Sigmoid colon (tissue), 7 donors: ENCODE results near the gene FCMR. TPM values are rescaled to one million over a fixed set of nuclear protein-coding genes. Genes with fewer than 3 reads are reported as not detected.

Experiments used
- DNase-seq: peaks from one replicate; pipeline ENCODE4 v3.0.0-alpha.2; 2019
- H3K27ac ChIP-seq, 4 donors: fragments of 200-600 bp; sonication (generic); one replicate each; pipeline ENCODE4 v1.5.1; 2016 to 2019; ENCODE audit warnings: mild to moderate bottlenecking in 1 of 4
- H3K27me3 ChIP-seq, 3 donors: fragments of 200-600 bp; sonication (generic); one replicate each; pipeline ENCODE4 v1.5.1; 2019; ENCODE audit warnings: mild to moderate bottlenecking in 1 of 3
- H3K36me3 ChIP-seq, 4 donors: fragments of 200-600 bp; sonication (generic); one replicate each; pipeline ENCODE4 v1.5.1; 2016 to 2019
- H3K4me1 ChIP-seq, 4 donors: fragments of 200-600 bp; sonication (generic); one replicate each; pipeline ENCODE4 v1.5.1; 2017 to 2019
- H3K4me3 ChIP-seq, 4 donors: fragments of 200-600 bp; sonication (generic); one replicate each; pipeline ENCODE4 v1.5.1; 2017 to 2019; ENCODE audit warnings: mild to moderate bottlenecking in 2 of 4, moderate library complexity in 1 of 4
- H3K9me3 ChIP-seq, 4 donors: fragments of 200-600 bp in 3 of 4; sonication (generic) in 3 of 4; one replicate each; pipeline versions ENCODE4 v1.5.1 to v1.6.1; 2013 to 2019
- EP300 ChIP-seq, 4 donors: sonication (generic); formaldehyde crosslinking; IDR thresholded peaks; one replicate each; pipeline ENCODE4 v1.6.1; 2017; ENCODE audit warnings: antibody characterized with exemption in 4 of 4
- POLR2A ChIP-seq, 2 donors: fragments of 450-650 bp; IDR thresholded peaks; one replicate each; pipeline ENCODE4 v1.6.1; 2016; ENCODE audit warnings: antibody characterized with exemption in 2 of 2, mild to moderate bottlenecking in 2 of 2, moderate library complexity in 2 of 2
- POLR2AphosphoS5 ChIP-seq, 4 donors: sonication (generic); formaldehyde crosslinking; IDR thresholded peaks; one replicate each; pipeline ENCODE4 v1.6.1; 2017; ENCODE audit warnings: antibody characterized with exemption in 4 of 4
- WGBS, 2 donors: extraction: QIAGEN DNeasy Blood & Tissue Kit; methylation state at CpG; one replicate each; pipeline ENCODE4 v1.1.7; 2013; 5-methylcytosine and 5-hydroxymethylcytosine counted together
- intact Hi-C: fragments of 100-400 bp; cut with DNase I; formaldehyde crosslinking; loops from one replicate; pipeline ENCODE4 v1.15.1; 2023
- polyA plus RNA-seq, 3 donors: library from polyadenylated mRNA; stranded (reverse); fragments of 200-250 nt; gene quantifications; one replicate each; pipeline ENCODE4 v1.2.3, GENCODE V29; 2013
- total RNA-seq, 4 donors: library from RNA; depleted of rRNA; stranded (reverse); fragments of >200 nt; gene quantifications; one replicate each; pipeline ENCODE4 v1.1.0, GENCODE V29; 2016
- TF ChIP-seq, protein P1 (sequence below), 4 experiments: fragments of 450-650 bp in 3 of 4; fragments of 200-600 bp in 1 of 4; IDR thresholded peaks; one replicate each; pipeline ENCODE4 v1.5.1; 2016 to 2019; ENCODE audit warnings: antibody characterized with exemption in 4 of 4, mild to moderate bottlenecking in 3 of 4, moderate library complexity in 2 of 4
- donor health status: healthy with polysubstance abuse.
- donor health status: Bipolar disorder and iron deficiency.
- donor health status: healthy.

The FCMR gene
- total and polyA plus RNA-seq, 7 donors = 0.49 to 111 (median 1.6) TPM; not detected in 1

DNA sequence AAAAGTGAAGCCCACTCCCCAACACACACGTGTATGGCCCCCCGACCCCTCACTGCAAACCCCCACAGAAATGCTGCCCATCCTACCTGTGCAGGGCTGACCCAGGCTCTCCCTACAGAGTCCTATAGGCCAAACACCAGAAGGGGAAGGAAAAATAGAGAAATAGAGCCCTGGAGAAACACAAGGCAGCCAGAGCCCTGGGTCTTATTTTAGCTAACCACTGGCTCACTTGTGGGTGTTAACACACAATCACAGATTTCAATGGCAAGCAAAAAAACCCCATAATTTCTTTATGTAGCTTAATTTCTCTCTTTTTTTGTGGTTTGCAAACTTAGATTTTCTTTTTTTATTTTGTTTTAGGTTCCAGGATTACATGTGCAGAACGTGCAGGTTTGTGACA, 25.5 kb upstream of the FCMR start:
- WGBS, 2 donors = 22 to 76% methylated on average over 3 of the region's 3 CpGs
- H3K27me3 ChIP-seq = peaks cover 0 to 11% (median 0%) of the 10 kb centered on the region in 3 donors
- H3K36me3 ChIP-seq = no peaks in the 10 kb centered on the region
- no peak for TF ChIP-seq POLR2A (IDR thresholded peaks at IDR 0.05)
- no peak for TF ChIP-seq POLR2AphosphoS5 (IDR thresholded peaks at IDR 0.05)
- TF ChIP-seq EP300 (IDR thresholded peaks at IDR 0.05) = no peak
- no peak overlapping the region for H3K4me3 ChIP-seq
- no peak for DNase-seq
- H3K27ac ChIP-seq = no peak overlapping the region
- H3K4me1 ChIP-seq = no peaks in the 10 kb centered on the region
- no peaks in the 10 kb centered on the region for H3K9me3 ChIP-seq
- intact Hi-C loops = no loop called here

DNA sequence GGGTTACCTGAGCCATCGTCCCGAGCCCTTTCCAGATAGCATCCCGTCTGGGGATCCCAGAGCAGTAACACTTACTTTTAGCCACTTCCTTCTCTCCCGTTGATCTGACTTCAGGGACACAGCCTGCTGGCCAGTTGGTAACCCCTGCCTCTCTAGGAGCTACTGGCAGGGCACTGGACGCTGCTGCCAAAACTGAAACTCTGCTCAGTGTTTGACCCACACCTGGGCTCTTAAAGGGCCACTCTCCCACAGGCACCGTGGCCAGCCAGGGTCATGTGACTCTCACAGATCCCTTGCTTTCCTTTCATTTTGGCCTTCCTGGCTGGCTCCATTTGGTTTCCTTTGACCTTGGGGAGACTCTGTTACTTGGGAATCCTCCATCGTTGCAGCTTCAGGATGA, 24.5 kb upstream of the FCMR start, which contains the start of gene PIGR:
Gene PIGR (minus strand): TSS at position 206 of the 400 bp plus-strand sequence. CDS start 5,935 bp downstream, outside the sequence.
- peak in 1 of 4 donors; percentile 32 for TF ChIP-seq POLR2AphosphoS5 (IDR thresholded peaks at IDR 0.05)
- no peak for TF ChIP-seq EP300 (IDR thresholded peaks at IDR 0.05)
- TF ChIP-seq, protein P1, sequence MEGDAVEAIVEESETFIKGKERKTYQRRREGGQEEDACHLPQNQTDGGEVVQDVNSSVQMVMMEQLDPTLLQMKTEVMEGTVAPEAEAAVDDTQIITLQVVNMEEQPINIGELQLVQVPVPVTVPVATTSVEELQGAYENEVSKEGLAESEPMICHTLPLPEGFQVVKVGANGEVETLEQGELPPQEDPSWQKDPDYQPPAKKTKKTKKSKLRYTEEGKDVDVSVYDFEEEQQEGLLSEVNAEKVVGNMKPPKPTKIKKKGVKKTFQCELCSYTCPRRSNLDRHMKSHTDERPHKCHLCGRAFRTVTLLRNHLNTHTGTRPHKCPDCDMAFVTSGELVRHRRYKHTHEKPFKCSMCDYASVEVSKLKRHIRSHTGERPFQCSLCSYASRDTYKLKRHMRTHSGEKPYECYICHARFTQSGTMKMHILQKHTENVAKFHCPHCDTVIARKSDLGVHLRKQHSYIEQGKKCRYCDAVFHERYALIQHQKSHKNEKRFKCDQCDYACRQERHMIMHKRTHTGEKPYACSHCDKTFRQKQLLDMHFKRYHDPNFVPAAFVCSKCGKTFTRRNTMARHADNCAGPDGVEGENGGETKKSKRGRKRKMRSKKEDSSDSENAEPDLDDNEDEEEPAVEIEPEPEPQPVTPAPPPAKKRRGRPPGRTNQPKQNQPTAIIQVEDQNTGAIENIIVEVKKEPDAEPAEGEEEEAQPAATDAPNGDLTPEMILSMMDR (IDR thresholded peaks at IDR 0.05) = no peak
- peak in 1 of 2 donors; percentile 73 for TF ChIP-seq POLR2A (IDR thresholded peaks at IDR 0.05)
- 10 to 68% methylated on average over 7 of the region's 7 CpGs for WGBS, 2 donors
- DNase-seq = no peak
- no peaks in the 10 kb centered on the region for H3K4me1 ChIP-seq
- no peaks in the 10 kb centered on the region for H3K36me3 ChIP-seq
- intact Hi-C loops = no loop called here
- peaks cover 0 to 11% (median 0%) of the 10 kb centered on the region in 3 donors for H3K27me3 ChIP-seq
- peak within 1 kb of the TSS in 1 of 4 donors; percentile 8 for H3K27ac ChIP-seq
- no peak within 1 kb of the TSS for H3K4me3 ChIP-seq
- no peaks in the 10 kb centered on the region for H3K9me3 ChIP-seq

DNA sequence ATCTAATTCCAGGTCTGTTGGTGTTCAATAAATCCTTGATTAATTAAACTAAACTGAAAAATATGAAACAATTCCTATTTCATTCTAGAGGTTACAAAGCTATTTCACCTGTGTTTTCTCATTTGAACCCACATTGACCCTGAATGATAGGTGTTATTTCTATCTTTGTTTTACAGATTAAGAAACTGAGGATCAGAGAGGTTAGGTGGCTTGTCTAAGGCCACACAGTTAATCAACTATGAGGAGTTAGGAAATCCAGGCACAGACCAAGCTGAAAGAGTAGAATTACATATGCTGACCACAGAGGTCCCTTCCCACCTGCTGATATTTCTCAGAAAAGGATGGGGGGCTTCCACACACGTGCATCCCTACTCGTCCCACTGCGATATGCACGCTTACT, 24.0 kb upstream of the FCMR start:
- intact Hi-C loops = no loop called here
- Histone ChIP-seq H3K9me3 (no peaks in the 10 kb centered on the region), H3K36me3 (no peaks in the 10 kb centered on the region), H3K27ac (peak overlapping the region in 1 of 4 donors; percentile 8), H3K27me3 (peaks cover 0 to 11% (median 0%) of the 10 kb centered on the region in 3 donors), H3K4me3 (no peak overlapping the region), H3K4me1 (no peaks in the 10 kb centered on the region)
- DNase-seq = no peak
- TF ChIP-seq, protein P1 (IDR thresholded peaks at IDR 0.05) = no peak
- TF ChIP-seq POLR2A (IDR thresholded peaks at IDR 0.05) (no peak), EP300 (IDR thresholded peaks at IDR 0.05) (no peak), POLR2AphosphoS5 (IDR thresholded peaks at IDR 0.05) (no peak)
- WGBS, 2 donors = 15 to 69% methylated on average over 4 of the region's 4 CpGs

DNA sequence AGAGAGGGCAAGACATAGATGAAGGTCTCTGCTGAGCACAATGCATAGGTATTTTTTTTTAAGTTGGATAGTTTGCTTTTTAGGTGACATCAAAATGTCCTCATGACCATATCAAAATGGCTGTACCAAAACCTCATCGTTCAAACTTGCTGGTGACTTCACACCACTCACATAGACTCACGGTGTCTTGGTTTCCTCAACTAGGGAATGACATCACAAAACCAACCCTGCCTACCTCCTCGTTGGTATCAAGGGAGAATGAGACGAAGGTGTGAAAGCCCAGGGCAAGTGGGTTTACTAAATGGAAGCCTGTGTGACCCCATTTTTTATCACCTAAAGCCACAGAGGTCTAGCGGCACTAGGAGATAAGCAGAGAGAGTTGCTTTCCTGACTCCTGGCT, 23.0 kb upstream of the FCMR start:
- no peaks in the 10 kb centered on the region for H3K36me3 ChIP-seq
- intact Hi-C loops = no loop called here

DNA sequence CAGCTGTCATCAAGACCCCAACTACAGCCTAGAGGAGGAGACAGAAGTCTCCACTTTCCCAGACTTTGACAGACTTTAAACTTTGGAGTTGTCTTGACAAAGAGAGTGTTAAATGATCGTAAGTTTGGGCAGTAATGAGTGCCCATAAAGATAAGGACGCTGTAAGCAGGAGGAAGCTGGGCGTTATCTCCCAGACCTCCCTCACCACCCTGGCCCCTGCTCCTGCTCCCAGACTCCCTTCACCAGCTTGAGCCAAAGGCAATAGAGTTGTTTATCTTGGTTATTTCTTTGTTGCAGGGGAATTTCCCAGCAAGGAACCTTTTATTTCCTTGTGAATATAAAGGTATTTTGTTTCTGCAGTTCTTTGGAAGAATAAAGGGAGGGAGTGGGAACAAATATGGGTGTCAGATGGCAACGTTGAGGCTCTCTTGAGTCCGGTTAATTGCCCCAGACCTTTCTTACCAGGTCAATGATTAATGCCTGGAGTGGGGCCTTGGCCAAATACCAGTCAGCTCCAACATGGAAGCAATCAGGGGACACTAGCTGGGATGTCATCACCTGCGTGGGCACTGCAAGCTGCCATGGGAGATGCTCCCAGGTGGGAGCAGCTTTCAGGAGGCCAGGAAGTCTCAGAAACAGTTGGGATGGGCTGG, 20.2 kb upstream of the FCMR start:
- no peaks in the 10 kb centered on the region for H3K36me3 ChIP-seq
- intact Hi-C loops = no loop called here
- no peak overlapping the region for H3K4me3 ChIP-seq
- WGBS, 2 donors = 9 to 51% methylated on average over 6 of the region's 6 CpGs
- no peaks in the 10 kb centered on the region for H3K9me3 ChIP-seq
- peaks cover 0 to 11% (median 0%) of the 10 kb centered on the region in 3 donors for H3K27me3 ChIP-seq
- H3K27ac ChIP-seq = no peak overlapping the region
- no peaks in the 10 kb centered on the region for H3K4me1 ChIP-seq
- no peak for DNase-seq
- TF ChIP-seq EP300 (IDR thresholded peaks at IDR 0.05) (no peak), POLR2AphosphoS5 (IDR thresholded peaks at IDR 0.05) (no peak), POLR2A (IDR thresholded peaks at IDR 0.05) (no peak)
- TF ChIP-seq, protein P1 (IDR thresholded peaks at IDR 0.05) = no peak

More for the DNA sequence above, 23.0 kb upstream of the FCMR start:
- H3K4me3 ChIP-seq = no peak overlapping the region
- WGBS, 2 donors = 16 to 58% methylated on average over 5 of the region's 5 CpGs
- H3K27ac ChIP-seq = no peak overlapping the region
- no peaks in the 10 kb centered on the region for H3K4me1 ChIP-seq
- no peak for DNase-seq
- TF ChIP-seq POLR2A (IDR thresholded peaks at IDR 0.05) (no peak), POLR2AphosphoS5 (IDR thresholded peaks at IDR 0.05) (no peak), EP300 (IDR thresholded peaks at IDR 0.05) (no peak)
- TF ChIP-seq, protein P1 (IDR thresholded peaks at IDR 0.05) = no peak
- peaks cover 0 to 11% (median 0%) of the 10 kb centered on the region in 3 donors for H3K27me3 ChIP-seq
- no peaks in the 10 kb centered on the region for H3K9me3 ChIP-seq
